Neural cell (in vitro differentiated cells): ENCODE results near the gene RBBP8NL.

Source experiments
- EP300 ChIP-seq: fragments of 450-650 bp; conservative IDR thresholded peaks from 2 replicates; pipeline ENCODE4 v1.6.1; 2014; ENCODE audit warnings: antibody characterized with exemption, mild to moderate bottlenecking, moderate library complexity; ENCODE audit not compliant: poor library complexity, severe bottlenecking
- EZH2 ChIP-seq: fragments of 200-600, 300-800 bp; shearing (Covaris generic), sonication (generic); IDR thresholded peaks from 2 replicates; pipeline ENCODE4 v1.6.1; 2014; ENCODE audit warnings: antibody characterized with exemption, low read length, borderline replicate concordance, mild to moderate bottlenecking; ENCODE audit not compliant: insufficient read depth, poor library complexity, severe bottlenecking
- MXI1 ChIP-seq: fragments of 450-650 bp; conservative IDR thresholded peaks from 2 replicates; pipeline ENCODE4 v1.6.1; 2014; ENCODE audit warnings: antibody characterized with exemption, mild to moderate bottlenecking; ENCODE audit not compliant: poor library complexity, severe bottlenecking
- POLR2AphosphoS5 ChIP-seq: IDR thresholded peaks from 2 replicates; pipeline ENCODE4 v1.6.1; 2012
- RAD21 ChIP-seq: fragments of 450-650 bp; conservative IDR thresholded peaks from 2 replicates; pipeline ENCODE4 v1.6.1; 2014; ENCODE audit warnings: antibody characterized with exemption, mild to moderate bottlenecking, moderate library complexity
- SMC3 ChIP-seq: fragments of 450-650 bp; conservative IDR thresholded peaks from 2 replicates; pipeline ENCODE4 v1.6.1; 2014; ENCODE audit warnings: antibody characterized with exemption, mild to moderate bottlenecking, moderate library complexity; ENCODE audit not compliant: poor library complexity
- TAF1 ChIP-seq: IDR thresholded peaks from 2 replicates; pipeline ENCODE4 v1.6.1; 2012; ENCODE audit warnings: low read depth
- TF ChIP-seq, protein P1 (sequence below): fragments of 450-650 bp; IDR thresholded peaks from 2 replicates; pipeline ENCODE4 v1.5.1; 2014; ENCODE audit warnings: antibody characterized with exemption, mild to moderate bottlenecking, moderate library complexity; ENCODE audit not compliant: poor library complexity, severe bottlenecking
- TF ChIP-seq, protein P2 (sequence below): IDR thresholded peaks from 2 replicates; pipeline ENCODE4 v1.6.1; 2012; ENCODE audit warnings: borderline replicate concordance

DNA sequence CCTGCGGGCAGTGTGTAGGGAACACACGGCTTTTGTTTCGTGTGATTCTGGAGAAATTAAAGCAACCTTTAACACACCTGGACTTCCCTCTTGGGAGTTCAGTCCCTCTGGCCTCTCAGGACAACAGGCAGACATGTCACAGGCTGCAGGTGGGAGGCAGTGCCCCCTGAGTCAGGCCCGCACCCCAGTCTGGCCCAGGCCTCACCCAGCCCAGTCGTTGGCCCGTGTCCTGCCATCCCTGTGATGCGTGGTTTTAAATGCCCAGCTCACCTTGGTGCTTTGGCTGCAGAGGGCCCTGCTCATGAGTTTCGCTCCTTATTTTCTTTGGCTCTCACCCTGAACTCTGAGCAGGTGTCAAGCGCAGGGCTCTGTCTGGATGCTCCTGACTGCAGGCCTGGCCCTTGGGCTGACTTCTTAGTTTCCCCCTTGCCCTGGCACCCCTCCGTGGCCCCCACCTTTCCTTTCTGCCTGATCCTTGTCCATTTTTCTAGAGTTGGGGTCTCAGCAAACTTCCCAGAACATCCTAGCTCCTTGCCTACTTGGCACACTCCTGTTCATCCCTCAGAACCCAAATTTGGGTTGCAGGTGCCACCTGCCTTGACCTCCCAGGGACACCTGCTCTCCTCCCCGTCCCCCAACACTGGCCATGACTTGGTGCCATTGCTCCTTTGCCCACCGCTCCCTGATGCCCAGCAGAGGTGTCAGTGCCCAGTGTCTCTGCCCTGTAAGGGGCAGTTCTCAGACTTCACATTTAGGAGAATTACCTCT lies 18.1 kb downstream of the RBBP8NL start:
- TF ChIP-seq, protein P1, sequence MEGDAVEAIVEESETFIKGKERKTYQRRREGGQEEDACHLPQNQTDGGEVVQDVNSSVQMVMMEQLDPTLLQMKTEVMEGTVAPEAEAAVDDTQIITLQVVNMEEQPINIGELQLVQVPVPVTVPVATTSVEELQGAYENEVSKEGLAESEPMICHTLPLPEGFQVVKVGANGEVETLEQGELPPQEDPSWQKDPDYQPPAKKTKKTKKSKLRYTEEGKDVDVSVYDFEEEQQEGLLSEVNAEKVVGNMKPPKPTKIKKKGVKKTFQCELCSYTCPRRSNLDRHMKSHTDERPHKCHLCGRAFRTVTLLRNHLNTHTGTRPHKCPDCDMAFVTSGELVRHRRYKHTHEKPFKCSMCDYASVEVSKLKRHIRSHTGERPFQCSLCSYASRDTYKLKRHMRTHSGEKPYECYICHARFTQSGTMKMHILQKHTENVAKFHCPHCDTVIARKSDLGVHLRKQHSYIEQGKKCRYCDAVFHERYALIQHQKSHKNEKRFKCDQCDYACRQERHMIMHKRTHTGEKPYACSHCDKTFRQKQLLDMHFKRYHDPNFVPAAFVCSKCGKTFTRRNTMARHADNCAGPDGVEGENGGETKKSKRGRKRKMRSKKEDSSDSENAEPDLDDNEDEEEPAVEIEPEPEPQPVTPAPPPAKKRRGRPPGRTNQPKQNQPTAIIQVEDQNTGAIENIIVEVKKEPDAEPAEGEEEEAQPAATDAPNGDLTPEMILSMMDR: no peak
- TF ChIP-seq EZH2 (no peak), EP300 (no peak), TAF1 (no peak), POLR2AphosphoS5 (no peak), RAD21 (no peak), SMC3 (no peak), MXI1 (no peak)
- TF ChIP-seq, protein P2, sequence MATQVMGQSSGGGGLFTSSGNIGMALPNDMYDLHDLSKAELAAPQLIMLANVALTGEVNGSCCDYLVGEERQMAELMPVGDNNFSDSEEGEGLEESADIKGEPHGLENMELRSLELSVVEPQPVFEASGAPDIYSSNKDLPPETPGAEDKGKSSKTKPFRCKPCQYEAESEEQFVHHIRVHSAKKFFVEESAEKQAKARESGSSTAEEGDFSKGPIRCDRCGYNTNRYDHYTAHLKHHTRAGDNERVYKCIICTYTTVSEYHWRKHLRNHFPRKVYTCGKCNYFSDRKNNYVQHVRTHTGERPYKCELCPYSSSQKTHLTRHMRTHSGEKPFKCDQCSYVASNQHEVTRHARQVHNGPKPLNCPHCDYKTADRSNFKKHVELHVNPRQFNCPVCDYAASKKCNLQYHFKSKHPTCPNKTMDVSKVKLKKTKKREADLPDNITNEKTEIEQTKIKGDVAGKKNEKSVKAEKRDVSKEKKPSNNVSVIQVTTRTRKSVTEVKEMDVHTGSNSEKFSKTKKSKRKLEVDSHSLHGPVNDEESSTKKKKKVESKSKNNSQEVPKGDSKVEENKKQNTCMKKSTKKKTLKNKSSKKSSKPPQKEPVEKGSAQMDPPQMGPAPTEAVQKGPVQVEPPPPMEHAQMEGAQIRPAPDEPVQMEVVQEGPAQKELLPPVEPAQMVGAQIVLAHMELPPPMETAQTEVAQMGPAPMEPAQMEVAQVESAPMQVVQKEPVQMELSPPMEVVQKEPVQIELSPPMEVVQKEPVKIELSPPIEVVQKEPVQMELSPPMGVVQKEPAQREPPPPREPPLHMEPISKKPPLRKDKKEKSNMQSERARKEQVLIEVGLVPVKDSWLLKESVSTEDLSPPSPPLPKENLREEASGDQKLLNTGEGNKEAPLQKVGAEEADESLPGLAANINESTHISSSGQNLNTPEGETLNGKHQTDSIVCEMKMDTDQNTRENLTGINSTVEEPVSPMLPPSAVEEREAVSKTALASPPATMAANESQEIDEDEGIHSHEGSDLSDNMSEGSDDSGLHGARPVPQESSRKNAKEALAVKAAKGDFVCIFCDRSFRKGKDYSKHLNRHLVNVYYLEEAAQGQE: no peak
